Peyer's patch (tissue), 4 donors: ENCODE measurements around the gene SPRED2. TPM values are rescaled to one million over a fixed set of nuclear protein-coding genes. Genes with fewer than 3 reads are reported as not detected.

Experiments
- DNase-seq, 3 donors: peaks; one replicate each; pipeline ENCODE4 v3.0.0-alpha.2; 2017 to 2019
- H3K27ac ChIP-seq, 4 donors: fragments of 200-600 bp; sonication (generic); one replicate each; pipeline ENCODE4 v1.5.1; 2016 to 2019
- H3K27me3 ChIP-seq, 2 donors: fragments of 200-600 bp; sonication (generic); one replicate each; pipeline ENCODE4 v1.5.1; 2019
- H3K36me3 ChIP-seq, 3 donors: fragments of 200-600 bp; sonication (generic); one replicate each; pipeline ENCODE4 v1.5.1; 2016 to 2019
- H3K4me1 ChIP-seq, 4 donors: fragments of 200-600 bp; sonication (generic); one replicate each; pipeline ENCODE4 v1.5.1; 2016 to 2019
- H3K4me3 ChIP-seq, 4 donors: fragments of 200-600 bp; sonication (generic); 1 replicate in 3 of 4; 2 replicates in 1 of 4; pipeline ENCODE4 v1.5.1; 2016 to 2019; ENCODE audit warnings: mild to moderate bottlenecking in 1 of 4
- H3K9me3 ChIP-seq, 4 donors: fragments of 200-600 bp; sonication (generic); one replicate each; pipeline ENCODE4 v1.5.1; 2016 to 2019; ENCODE audit warnings: mild to moderate bottlenecking in 1 of 4
- CTCF ChIP-seq, 6 experiments: fragments of 450-650 bp in 4 of 6; fragments of 200-600 bp in 2 of 6; sonication (generic) in 1 of 6; IDR thresholded peaks; one replicate each; pipeline ENCODE4 v1.5.1; 2017 to 2019; ENCODE audit warnings: antibody characterized with exemption in 6 of 6, mild to moderate bottlenecking in 3 of 6, moderate library complexity in 1 of 6
- POLR2A ChIP-seq, 2 donors: fragments of 450-650 bp; IDR thresholded peaks; one replicate each; pipeline ENCODE4 v1.5.1; 2017; ENCODE audit warnings: antibody characterized with exemption in 2 of 2, mild to moderate bottlenecking in 2 of 2, moderate library complexity in 2 of 2
- total RNA-seq, 4 donors: library from RNA; depleted of rRNA; stranded (reverse); fragments of >200 nt; gene quantifications; one replicate each; pipeline ENCODE4 v1.1.0, GENCODE V29; 2016

SPRED2 gene
- total RNA-seq, 4 donors from 2014 or later: 14.9 to 26.9 (median 23.0) TPM

DNA sequence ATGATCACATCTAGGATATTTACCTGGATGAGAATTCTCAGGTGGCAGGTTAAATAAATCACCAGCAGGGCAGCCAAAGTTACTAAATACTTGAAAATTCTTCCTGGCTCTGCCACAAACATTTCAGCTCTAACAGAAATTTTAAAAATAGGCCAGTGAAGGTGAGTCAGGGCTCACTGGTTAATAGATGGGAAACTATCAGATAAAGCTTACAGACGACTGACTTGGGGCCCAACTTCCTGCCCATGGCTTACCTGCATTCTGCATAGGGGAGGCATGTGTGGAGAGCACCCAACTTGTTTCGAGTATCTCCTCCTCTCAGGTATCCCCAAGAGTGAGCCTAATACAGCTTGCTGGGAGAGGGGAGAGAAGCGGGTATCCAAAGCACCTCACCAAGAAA, 57.8 kb downstream of the SPRED2 start:
- no peak for DNase-seq
- Histone ChIP-seq H3K27ac (no peak overlapping the region), H3K36me3 (no peaks in the 10 kb centered on the region), H3K9me3 (no peaks in the 10 kb centered on the region), H3K27me3 (no peaks in the 10 kb centered on the region), H3K4me3 (no peak overlapping the region), H3K4me1 (peaks cover 0 to 36% (median 0%) of the 10 kb centered on the region in 4 donors)
- TF ChIP-seq POLR2A (IDR thresholded peaks at IDR 0.05): no peak
- no peak for TF ChIP-seq CTCF (IDR thresholded peaks at IDR 0.05)

GRCh38 chr2:65373365-65373918, 59.0 kb downstream of the SPRED2 start:
- no peak for TF ChIP-seq POLR2A (IDR thresholded peaks at IDR 0.05)
- no peak for TF ChIP-seq CTCF (IDR thresholded peaks at IDR 0.05)
- Histone ChIP-seq H3K36me3 (no peaks in the 10 kb centered on the region), H3K27me3 (no peaks in the 10 kb centered on the region), H3K4me3 (no peak overlapping the region), H3K4me1 (peaks cover 0 to 25% (median 0%) of the 10 kb centered on the region in 4 donors), H3K9me3 (no peaks in the 10 kb centered on the region), H3K27ac (no peak overlapping the region)
- DNase-seq: no peak

DNA sequence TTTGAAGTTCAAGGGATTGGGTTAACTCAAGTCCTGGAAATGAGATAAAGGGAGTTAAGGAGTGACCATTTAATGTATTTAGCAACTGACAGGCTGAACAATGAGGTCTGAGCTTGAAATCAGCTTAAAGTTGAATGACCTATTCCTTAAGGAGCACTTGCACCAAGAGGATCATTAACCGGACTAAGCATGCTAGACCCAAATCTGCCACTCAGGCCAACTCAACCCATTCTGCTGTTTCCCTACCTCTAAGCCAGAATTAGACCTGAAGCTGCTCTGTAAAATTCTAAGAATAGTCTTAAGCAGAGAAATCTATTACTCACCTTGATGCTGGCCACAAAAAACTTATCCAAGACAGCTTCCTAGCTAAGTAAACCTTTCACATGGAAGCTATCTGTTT, 59.8 kb downstream of the SPRED2 start:
- DNase-seq: no peak
- Histone ChIP-seq H3K27ac (no peak overlapping the region), H3K27me3 (no peaks in the 10 kb centered on the region), H3K4me3 (no peak overlapping the region), H3K9me3 (no peaks in the 10 kb centered on the region), H3K4me1 (peaks cover 0 to 17% (median 0%) of the 10 kb centered on the region in 4 donors), H3K36me3 (no peaks in the 10 kb centered on the region)
- TF ChIP-seq CTCF (IDR thresholded peaks at IDR 0.05) (no peak), POLR2A (IDR thresholded peaks at IDR 0.05) (no peak)

DNA sequence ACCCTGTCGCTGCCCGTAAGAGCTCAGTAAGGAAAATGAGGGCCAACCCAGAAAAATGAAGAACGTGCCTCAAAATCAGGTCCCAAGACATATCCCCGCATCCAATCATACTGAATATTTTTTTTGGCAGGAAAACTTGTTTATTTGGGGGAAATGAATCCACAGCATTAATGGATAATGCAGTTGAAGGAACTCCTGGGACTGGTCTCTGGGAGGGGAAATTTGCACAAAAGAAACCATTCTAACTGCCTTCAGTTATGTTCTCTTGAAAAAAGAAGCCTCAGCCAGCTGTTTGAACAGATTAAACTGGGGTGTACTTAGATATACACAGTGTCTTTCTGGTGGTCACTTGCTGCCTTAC, 61.3 kb downstream of the SPRED2 start:
- Histone ChIP-seq H3K4me3 (no peak overlapping the region), H3K27ac (no peak overlapping the region), H3K9me3 (no peaks in the 10 kb centered on the region), H3K27me3 (no peaks in the 10 kb centered on the region), H3K36me3 (no peaks in the 10 kb centered on the region), H3K4me1 (peaks cover 0 to 21% (median 0%) of the 10 kb centered on the region in 4 donors)
- TF ChIP-seq CTCF (IDR thresholded peaks at IDR 0.05): no peak
- no peak for TF ChIP-seq POLR2A (IDR thresholded peaks at IDR 0.05)
- DNase-seq: no peak

DNA sequence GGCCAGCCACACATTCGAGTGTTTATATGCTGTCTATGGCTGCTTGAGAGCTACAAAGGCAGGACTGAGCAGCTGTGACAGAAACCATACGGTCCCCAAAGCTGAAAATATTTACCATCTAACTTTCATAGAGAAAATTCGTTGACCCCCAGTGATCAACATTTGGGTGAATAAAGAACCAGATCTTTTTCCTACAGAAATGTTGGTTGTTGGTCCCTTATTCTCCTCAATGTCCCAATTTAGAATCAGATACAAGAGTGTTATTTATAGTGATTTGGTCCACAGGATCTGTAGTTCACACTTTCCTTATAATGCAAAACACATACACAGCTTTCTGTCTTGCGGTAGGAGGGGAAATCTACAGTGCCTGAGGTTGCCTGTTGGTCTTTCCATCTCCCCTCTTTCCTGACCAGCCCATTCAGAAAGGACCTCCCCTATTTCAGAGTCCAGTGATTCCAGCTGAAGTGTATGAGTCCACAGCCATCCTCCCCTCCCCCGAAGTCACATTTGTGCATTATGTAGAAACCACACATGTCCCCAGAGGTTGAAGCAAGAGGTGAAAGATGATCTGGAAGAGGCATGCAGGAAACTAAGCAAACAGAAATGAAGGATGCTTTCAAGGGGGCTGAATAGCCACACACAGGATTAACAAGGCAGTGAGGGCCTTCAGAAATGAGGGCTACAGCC, 61.9 kb downstream of the SPRED2 start:
- Histone ChIP-seq H3K4me1 (peaks cover 0 to 25% (median 0%) of the 10 kb centered on the region in 4 donors), H3K27ac (no peak overlapping the region), H3K9me3 (no peaks in the 10 kb centered on the region), H3K4me3 (no peak overlapping the region), H3K27me3 (no peaks in the 10 kb centered on the region), H3K36me3 (no peaks in the 10 kb centered on the region)
- TF ChIP-seq CTCF (IDR thresholded peaks at IDR 0.05): no peak
- no peak for DNase-seq
